Esophagus squamous epithelium (tissue), 5 donors: ENCODE measurements around the gene FAM171A1. TPM values are rescaled to one million over a fixed set of nuclear protein-coding genes. Genes with fewer than 3 reads are reported as not detected.

ENCODE experiments used
- DNase-seq: peaks from one replicate; lab custom pipeline; 2025; lab: John Stamatoyannopoulos, UW
- H3K27ac ChIP-seq, 4 donors: fragments of 200-600 bp; sonication (generic); one replicate each; pipeline ENCODE4 v1.5.1; 2016 to 2019; ENCODE audit warnings: mild to moderate bottlenecking in 1 of 4
- H3K27me3 ChIP-seq, 4 donors: fragments of 200-600 bp; sonication (generic); 1 replicate in 3 of 4; 2 replicates in 1 of 4; pipeline versions ENCODE4 v1.5.1 to v1.6.0; 2017 to 2021; ENCODE audit warnings: antibody characterized with exemption in 1 of 4
- H3K36me3 ChIP-seq, 3 donors: fragments of 200-600 bp; sonication (generic); one replicate each; pipeline ENCODE4 v1.5.1; 2016 to 2019
- H3K4me1 ChIP-seq, 3 donors: fragments of 200-600 bp; sonication (generic); one replicate each; pipeline ENCODE4 v1.5.1; 2017 to 2019
- H3K4me3 ChIP-seq, 4 donors: fragments of 200-600 bp; sonication (generic); 1 replicate in 3 of 4; 2 replicates in 1 of 4; pipeline ENCODE4 v1.5.1; 2016 to 2019; ENCODE audit warnings: mild to moderate bottlenecking in 2 of 4, moderate library complexity in 1 of 4
- H3K9me3 ChIP-seq, 3 donors: fragments of 200-600 bp; sonication (generic); one replicate each; pipeline ENCODE4 v1.5.1; 2016 to 2019
- POLR2A ChIP-seq, 4 donors: fragments of 450-650 bp; IDR thresholded peaks; one replicate each; pipeline ENCODE4 v1.6.1; 2017; ENCODE audit warnings: antibody characterized with exemption in 4 of 4, mild to moderate bottlenecking in 4 of 4, moderate library complexity in 3 of 4
- WGBS, 2 donors: methylation state at CpG; one replicate each; pipeline ENCODE4 v1.1.5; 2018; 5-methylcytosine and 5-hydroxymethylcytosine counted together
- intact Hi-C: fragments of 100-400 bp; cut with DNase I; formaldehyde crosslinking; loops from one replicate; pipeline ENCODE4 v1.15.0; 2022
- total RNA-seq, 4 donors: library from RNA; depleted of rRNA; stranded (reverse); fragments of >200 nt; gene quantifications; one replicate each; pipeline ENCODE4 v1.1.0, GENCODE V29; 2016
- TF ChIP-seq, protein P1 (sequence below), 6 experiments: fragments of 450-650 bp in 4 of 6; fragments of 200-600 bp in 2 of 6; sonication (generic) in 2 of 6; IDR thresholded peaks; one replicate each; pipeline ENCODE4 v1.5.1; 2016 to 2019; ENCODE audit warnings: antibody characterized with exemption in 6 of 6, mild to moderate bottlenecking in 4 of 6, moderate library complexity in 4 of 6
- donor health status: DM: yes; HTN: yes; CAD: no.

Gene FAM171A1
- total RNA-seq, 4 donors from 2014 or later = 3.8 to 10.9 (median 5.3) TPM

DNA sequence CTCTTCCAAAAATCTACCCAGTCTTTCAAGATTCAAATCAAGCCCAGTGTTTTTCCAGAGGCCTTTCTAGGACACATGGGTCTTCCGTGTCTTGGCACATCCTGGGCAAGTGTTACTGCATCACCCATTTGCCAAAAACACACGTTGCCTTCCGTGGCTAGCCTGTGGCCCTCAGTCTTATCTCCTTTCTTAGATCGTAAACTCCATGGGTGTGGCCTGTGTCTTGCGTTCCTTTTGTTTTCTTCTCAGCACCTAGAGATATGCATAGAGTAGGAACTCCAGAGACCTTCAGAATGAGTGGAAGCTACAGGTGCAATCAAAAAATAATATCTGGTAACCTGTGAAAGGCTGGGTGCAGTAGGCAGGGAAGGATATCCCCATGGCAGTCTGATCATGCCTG, 146.1 kb downstream of the FAM171A1 start:
- 87 to 94% methylated on average over 4 to 5 of the region's 5 CpGs for WGBS, 2 donors
- Histone ChIP-seq H3K9me3 (no peaks in the 10 kb centered on the region), H3K36me3 (no peaks in the 10 kb centered on the region), H3K27ac (no peak overlapping the region), H3K4me1 (no peaks in the 10 kb centered on the region), H3K27me3 (no peaks in the 10 kb centered on the region), H3K4me3 (no peak overlapping the region)
- DNase-seq = no peak
- no peak for TF ChIP-seq POLR2A (IDR thresholded peaks at IDR 0.05)
- TF ChIP-seq, protein P1, sequence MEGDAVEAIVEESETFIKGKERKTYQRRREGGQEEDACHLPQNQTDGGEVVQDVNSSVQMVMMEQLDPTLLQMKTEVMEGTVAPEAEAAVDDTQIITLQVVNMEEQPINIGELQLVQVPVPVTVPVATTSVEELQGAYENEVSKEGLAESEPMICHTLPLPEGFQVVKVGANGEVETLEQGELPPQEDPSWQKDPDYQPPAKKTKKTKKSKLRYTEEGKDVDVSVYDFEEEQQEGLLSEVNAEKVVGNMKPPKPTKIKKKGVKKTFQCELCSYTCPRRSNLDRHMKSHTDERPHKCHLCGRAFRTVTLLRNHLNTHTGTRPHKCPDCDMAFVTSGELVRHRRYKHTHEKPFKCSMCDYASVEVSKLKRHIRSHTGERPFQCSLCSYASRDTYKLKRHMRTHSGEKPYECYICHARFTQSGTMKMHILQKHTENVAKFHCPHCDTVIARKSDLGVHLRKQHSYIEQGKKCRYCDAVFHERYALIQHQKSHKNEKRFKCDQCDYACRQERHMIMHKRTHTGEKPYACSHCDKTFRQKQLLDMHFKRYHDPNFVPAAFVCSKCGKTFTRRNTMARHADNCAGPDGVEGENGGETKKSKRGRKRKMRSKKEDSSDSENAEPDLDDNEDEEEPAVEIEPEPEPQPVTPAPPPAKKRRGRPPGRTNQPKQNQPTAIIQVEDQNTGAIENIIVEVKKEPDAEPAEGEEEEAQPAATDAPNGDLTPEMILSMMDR (IDR thresholded peaks at IDR 0.05) = no peak
- intact Hi-C loops = no loop called here

DNA sequence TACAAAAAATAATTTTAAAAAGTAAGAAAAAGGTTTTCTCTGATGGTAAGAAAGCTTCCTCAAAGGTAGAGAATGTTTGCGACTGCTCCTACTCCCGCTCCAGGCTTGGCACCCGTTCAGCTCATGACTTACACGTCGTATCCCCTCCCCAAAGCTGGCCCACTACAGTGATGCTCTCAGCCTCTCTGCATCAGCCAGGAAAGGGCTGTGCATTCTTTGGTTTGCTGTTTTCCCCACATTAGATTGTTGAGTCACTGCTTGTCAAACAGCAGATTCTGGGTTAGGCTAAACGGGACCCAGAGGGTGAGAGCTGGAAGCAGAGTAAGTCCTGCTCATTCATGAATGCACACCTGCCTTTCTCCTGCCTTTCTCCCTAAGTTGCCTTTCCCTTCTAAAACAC, 147.9 kb downstream of the FAM171A1 start:
- intact Hi-C loops = no loop called here
- no peak for DNase-seq
- 54 to 81% methylated on average over 6 of the region's 6 CpGs for WGBS, 2 donors

DNA sequence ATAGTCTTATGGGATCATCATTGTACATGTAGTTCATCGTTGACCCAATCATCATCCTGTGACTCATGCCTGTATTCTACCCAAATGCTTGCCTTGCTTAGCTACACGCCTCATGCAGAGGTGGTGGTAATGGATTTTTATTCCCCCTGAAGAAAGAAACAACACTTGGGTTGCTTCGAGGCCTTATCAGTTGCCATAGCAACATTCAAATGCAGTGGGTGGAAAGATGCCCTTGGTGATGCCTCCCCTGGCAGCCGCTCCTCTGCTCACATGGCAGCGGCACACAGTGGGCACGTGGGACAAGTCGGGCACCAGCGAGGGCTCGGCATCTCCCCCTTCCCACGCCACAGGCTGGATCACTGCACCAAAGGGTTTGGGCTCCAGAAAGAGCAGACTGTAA, 148.6 kb downstream of the FAM171A1 start:
- DNase-seq = no peak
- Histone ChIP-seq H3K4me3 (no peak overlapping the region), H3K27me3 (no peaks in the 10 kb centered on the region), H3K27ac (no peak overlapping the region), H3K4me1 (no peaks in the 10 kb centered on the region), H3K9me3 (no peaks in the 10 kb centered on the region), H3K36me3 (no peaks in the 10 kb centered on the region)
- intact Hi-C loops = no loop called here
- TF ChIP-seq, protein P1 (IDR thresholded peaks at IDR 0.05) = no peak
- TF ChIP-seq POLR2A (IDR thresholded peaks at IDR 0.05) = no peak
- WGBS, 2 donors = 81 to 84% methylated on average over 4 to 8 of the region's 10 CpGs

More for the DNA sequence above, 147.9 kb downstream of the FAM171A1 start:
- TF ChIP-seq, protein P1 (IDR thresholded peaks at IDR 0.05) = no peak
- TF ChIP-seq POLR2A (IDR thresholded peaks at IDR 0.05) = no peak
- Histone ChIP-seq H3K4me1 (no peaks in the 10 kb centered on the region), H3K36me3 (no peaks in the 10 kb centered on the region), H3K27ac (no peak overlapping the region), H3K9me3 (no peaks in the 10 kb centered on the region), H3K4me3 (no peak overlapping the region), H3K27me3 (no peaks in the 10 kb centered on the region)

DNA sequence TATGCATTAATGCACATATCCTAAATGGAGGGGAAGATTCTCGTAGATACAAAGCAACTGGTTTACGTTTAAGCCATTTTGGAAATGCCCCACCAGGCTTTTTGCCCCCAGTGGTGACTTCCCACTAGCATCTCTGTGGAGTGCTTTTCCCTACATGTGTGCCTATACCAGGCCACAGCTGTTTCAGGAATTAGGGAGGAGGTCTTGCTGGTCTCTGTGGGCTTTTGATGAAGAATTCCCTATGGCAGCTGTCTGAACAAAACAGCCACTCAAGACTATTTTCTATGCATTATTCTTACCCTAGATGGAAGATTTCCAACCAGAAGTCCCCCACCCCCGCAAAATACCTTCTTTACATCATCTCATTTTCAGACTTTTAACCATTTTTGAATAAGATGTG, 150.6 kb downstream of the FAM171A1 start:
- H3K36me3 ChIP-seq = no peaks in the 10 kb centered on the region

DNA sequence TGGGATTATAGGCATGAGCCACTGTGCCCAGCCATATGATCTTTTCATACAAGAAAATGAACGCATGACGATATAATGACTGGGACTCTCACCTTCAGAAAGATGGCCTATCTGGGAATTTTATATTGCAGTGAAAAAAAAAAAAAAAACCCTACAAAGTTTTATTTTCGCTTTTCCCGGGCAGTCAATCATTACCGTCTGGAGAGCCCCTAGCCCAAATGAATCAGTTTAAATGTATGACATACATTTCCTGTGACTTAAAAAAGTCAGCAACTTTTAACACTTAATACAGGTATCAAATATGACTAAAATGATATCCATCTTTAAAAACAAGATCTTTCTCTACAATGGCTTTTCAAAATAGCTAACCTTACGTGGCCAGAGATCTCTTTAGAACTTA, 154.4 kb downstream of the FAM171A1 start:
- Histone ChIP-seq H3K4me3 (no peak overlapping the region), H3K36me3 (peaks cover 0 to 22% (median 0%) of the 10 kb centered on the region in 3 donors), H3K9me3 (no peaks in the 10 kb centered on the region), H3K27ac (no peak overlapping the region), H3K4me1 (no peaks in the 10 kb centered on the region), H3K27me3 (no peaks in the 10 kb centered on the region)
- WGBS, 2 donors = 81 to 92% methylated on average over 6 of the region's 6 CpGs
- DNase-seq = no peak
- TF ChIP-seq POLR2A (IDR thresholded peaks at IDR 0.05) = no peak
- intact Hi-C loops = no loop called here

More for the DNA sequence above, 150.6 kb downstream of the FAM171A1 start:
- intact Hi-C loops = no loop called here
- H3K27me3 ChIP-seq = no peaks in the 10 kb centered on the region
- WGBS, 2 donors = 78 to 94% methylated on average over 3 of the region's 3 CpGs
- DNase-seq = no peak
- no peaks in the 10 kb centered on the region for H3K4me1 ChIP-seq
- no peaks in the 10 kb centered on the region for H3K9me3 ChIP-seq
- H3K4me3 ChIP-seq = no peak overlapping the region
- no peak overlapping the region for H3K27ac ChIP-seq
- no peak for TF ChIP-seq POLR2A (IDR thresholded peaks at IDR 0.05)
- TF ChIP-seq, protein P1 (IDR thresholded peaks at IDR 0.05) = no peak

DNA sequence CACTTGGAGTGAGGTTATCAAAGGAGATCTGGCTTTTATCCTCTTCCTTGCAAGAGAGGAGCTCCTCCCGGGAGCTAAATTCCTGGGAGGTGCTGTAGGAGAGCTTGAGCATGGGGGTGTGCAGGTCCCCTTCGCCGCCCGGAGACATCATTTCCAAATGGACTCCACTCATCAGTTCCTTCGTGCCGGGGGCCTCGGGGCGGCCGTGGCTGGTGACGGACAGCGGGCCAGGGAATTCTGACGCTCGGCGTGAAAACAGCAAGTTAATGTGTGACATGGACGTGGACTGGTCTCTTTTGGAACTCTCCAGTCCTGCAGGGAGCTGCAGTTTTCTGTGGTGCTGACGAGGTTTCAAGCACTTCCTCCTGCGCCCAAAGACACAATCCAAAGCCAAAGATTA, 156.9 kb downstream of the FAM171A1 start:
- TF ChIP-seq, protein P1 (IDR thresholded peaks at IDR 0.05) = no peak
- TF ChIP-seq POLR2A (IDR thresholded peaks at IDR 0.05) = no peak
- no peaks in the 10 kb centered on the region for H3K27me3 ChIP-seq
- DNase-seq = no peak
- peaks cover 0 to 22% (median 0%) of the 10 kb centered on the region in 3 donors for H3K36me3 ChIP-seq
- H3K27ac ChIP-seq = no peak overlapping the region
- peaks cover 3 to 10% (median 3%) of the 10 kb centered on the region in 3 donors for H3K4me1 ChIP-seq
- WGBS, 2 donors = 94 to 95% methylated on average over 11 to 15 of the region's 17 CpGs
- intact Hi-C loops = no loop called here
- no peaks in the 10 kb centered on the region for H3K9me3 ChIP-seq
- H3K4me3 ChIP-seq = no peak overlapping the region
